ENCODE data around the gene PSMG4. TPM values are rescaled to one million over a fixed set of nuclear protein-coding genes. Genes with fewer than 3 reads are reported as not detected.

Gene PSMG4
- total RNA-seq, 1 experiment from 2014 or later: 40.0 TPM

GRCh38 chr6:3314176-3314575, 55.4 kb downstream of the PSMG4 start:
- Mint-ChIP-seq H3K9me3 (ENCODE audit: unreplicated experiment) (no peaks in the 10 kb centered on the region), H3K4me1 (ENCODE audit: insufficient read depth, unreplicated experiment) (peaks cover 9% of the 10 kb centered on the region), H3K27me3 (ENCODE audit: insufficient read depth, unreplicated experiment) (no peaks in the 10 kb centered on the region), H3K27ac (ENCODE audit: low read depth, unreplicated experiment) (no peak overlapping the region), H3K4me3 (ENCODE audit: unreplicated experiment) (no peak overlapping the region), H3K36me3 (ENCODE audit: insufficient read depth, unreplicated experiment) (peaks cover 5% of the 10 kb centered on the region)
- no peak for DNase-seq (ENCODE audit: unreplicated experiment)
- ChIA-PET CTCF (no interaction called here), POLR2A (interaction anchor here (0.5 kb wide), 1 partner anchor 552 kb away, joined by 3 read pairs; no protein-coding TSS in a partner anchor)
- TF ChIP-seq, protein P1, sequence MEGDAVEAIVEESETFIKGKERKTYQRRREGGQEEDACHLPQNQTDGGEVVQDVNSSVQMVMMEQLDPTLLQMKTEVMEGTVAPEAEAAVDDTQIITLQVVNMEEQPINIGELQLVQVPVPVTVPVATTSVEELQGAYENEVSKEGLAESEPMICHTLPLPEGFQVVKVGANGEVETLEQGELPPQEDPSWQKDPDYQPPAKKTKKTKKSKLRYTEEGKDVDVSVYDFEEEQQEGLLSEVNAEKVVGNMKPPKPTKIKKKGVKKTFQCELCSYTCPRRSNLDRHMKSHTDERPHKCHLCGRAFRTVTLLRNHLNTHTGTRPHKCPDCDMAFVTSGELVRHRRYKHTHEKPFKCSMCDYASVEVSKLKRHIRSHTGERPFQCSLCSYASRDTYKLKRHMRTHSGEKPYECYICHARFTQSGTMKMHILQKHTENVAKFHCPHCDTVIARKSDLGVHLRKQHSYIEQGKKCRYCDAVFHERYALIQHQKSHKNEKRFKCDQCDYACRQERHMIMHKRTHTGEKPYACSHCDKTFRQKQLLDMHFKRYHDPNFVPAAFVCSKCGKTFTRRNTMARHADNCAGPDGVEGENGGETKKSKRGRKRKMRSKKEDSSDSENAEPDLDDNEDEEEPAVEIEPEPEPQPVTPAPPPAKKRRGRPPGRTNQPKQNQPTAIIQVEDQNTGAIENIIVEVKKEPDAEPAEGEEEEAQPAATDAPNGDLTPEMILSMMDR (IDR thresholded peaks at IDR 0.05; ENCODE audit: unreplicated experiment): no peak
- intact Hi-C loops (cut with micrococcal nuclease): no loop called here
- no TSS peak for BruUV-seq (replicated peaks)

- Mint-ChIP-seq H3K4me1 (ENCODE audit: insufficient read depth, unreplicated experiment) (peaks cover 9% of the 10 kb centered on the region), H3K27me3 (ENCODE audit: insufficient read depth, unreplicated experiment) (no peaks in the 10 kb centered on the region), H3K4me3 (ENCODE audit: unreplicated experiment) (no peak overlapping the region), H3K9me3 (ENCODE audit: unreplicated experiment) (no peaks in the 10 kb centered on the region), H3K36me3 (ENCODE audit: insufficient read depth, unreplicated experiment) (peaks cover 5% of the 10 kb centered on the region), H3K27ac (ENCODE audit: low read depth, unreplicated experiment) (no peak overlapping the region)
- POLR2A ChIA-PET: no interaction called here
- TF ChIP-seq, protein P1 (IDR thresholded peaks at IDR 0.05; ENCODE audit: unreplicated experiment): no peak
- DNase-seq (ENCODE audit: unreplicated experiment): no peak
- CTCF ChIA-PET: interaction anchor here (0.6 kb wide), 1 partner anchor 565 kb away, joined by 3 read pairs; no protein-coding TSS in a partner anchor
- BruUV-seq (replicated peaks): no TSS peak
- intact Hi-C loops (cut with micrococcal nuclease): no loop called here
These were observed 56.1 kb downstream of the PSMG4 start for GRCh38 chr6:3314621-3315467.

DNA sequence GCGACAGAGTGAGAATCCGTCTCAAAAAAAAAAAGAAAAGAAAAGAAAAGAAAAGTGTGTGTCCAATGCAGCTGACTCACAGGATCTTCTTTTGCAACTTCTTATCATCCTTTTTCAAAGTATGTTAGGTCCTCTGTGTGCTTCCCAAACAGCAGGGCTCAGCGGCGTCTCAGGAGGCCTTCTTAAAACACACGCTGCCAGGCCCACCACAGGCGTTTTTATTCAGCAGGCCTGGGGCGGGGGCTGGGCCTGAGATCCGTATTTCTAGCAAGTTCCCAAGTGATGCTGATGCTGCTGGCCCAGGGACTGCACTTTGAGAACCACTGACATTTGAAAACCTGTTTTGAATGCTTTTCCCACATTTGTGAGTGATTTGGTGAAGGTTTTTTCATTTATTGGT, 57.1 kb downstream of the PSMG4 start:
- no peak overlapping the region for H3K27ac Mint-ChIP-seq (ENCODE audit: low read depth, unreplicated experiment)
- CTCF ChIA-PET: no interaction called here
- H3K36me3 Mint-ChIP-seq (ENCODE audit: insufficient read depth, unreplicated experiment): peaks cover 3% of the 10 kb centered on the region
- BruUV-seq (replicated peaks): no TSS peak
- H3K27me3 Mint-ChIP-seq (ENCODE audit: insufficient read depth, unreplicated experiment): no peaks in the 10 kb centered on the region
- no peak for DNase-seq (ENCODE audit: unreplicated experiment)
- no peak overlapping the region for H3K4me3 Mint-ChIP-seq (ENCODE audit: unreplicated experiment)
- intact Hi-C loops (cut with micrococcal nuclease): no loop called here
- peaks cover 2% of the 10 kb centered on the region for H3K4me1 Mint-ChIP-seq (ENCODE audit: insufficient read depth, unreplicated experiment)
- no peaks in the 10 kb centered on the region for H3K9me3 Mint-ChIP-seq (ENCODE audit: unreplicated experiment)
- TF ChIP-seq, protein P1 (IDR thresholded peaks at IDR 0.05; ENCODE audit: unreplicated experiment): no peak
- POLR2A ChIA-PET: no interaction called here

DNA sequence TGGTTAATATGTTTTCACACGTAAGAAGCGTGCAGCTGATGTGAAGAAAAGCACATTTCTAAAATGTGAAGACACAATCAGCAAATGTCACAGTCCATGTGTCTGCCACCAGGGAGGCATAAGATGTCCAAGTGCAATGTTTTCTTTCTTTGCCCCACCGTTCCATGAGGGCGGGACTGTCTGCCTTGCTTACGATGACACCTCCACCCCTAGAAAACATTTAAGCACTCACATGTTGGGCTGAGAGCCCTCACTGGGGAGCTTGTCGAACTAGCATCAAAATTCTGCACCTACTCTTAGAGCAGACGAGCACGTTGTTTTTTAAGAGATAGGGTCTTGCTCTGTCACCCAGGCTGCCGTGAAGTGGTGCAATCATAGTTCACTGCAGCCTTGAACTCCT, 57.6 kb downstream of the PSMG4 start:
- intact Hi-C loops (cut with micrococcal nuclease): no loop called here
- Mint-ChIP-seq H3K4me1 (ENCODE audit: insufficient read depth, unreplicated experiment) (no peaks in the 10 kb centered on the region), H3K9me3 (ENCODE audit: unreplicated experiment) (no peaks in the 10 kb centered on the region), H3K27ac (ENCODE audit: low read depth, unreplicated experiment) (no peak overlapping the region), H3K4me3 (ENCODE audit: unreplicated experiment) (no peak overlapping the region), H3K27me3 (ENCODE audit: insufficient read depth, unreplicated experiment) (no peaks in the 10 kb centered on the region), H3K36me3 (ENCODE audit: insufficient read depth, unreplicated experiment) (no peaks in the 10 kb centered on the region)
- ChIA-PET CTCF (interaction anchor here (1.2 to 1.5 kb wide), 2 partner anchors 35 to 415 kb away, joined by 3 to 8 read pairs; no protein-coding TSS in a partner anchor), POLR2A (interaction anchor here (0.7 kb wide), 1 partner anchor 73 kb away, joined by 3 read pairs; no protein-coding TSS in a partner anchor)
- no peak for DNase-seq (ENCODE audit: unreplicated experiment)
- TF ChIP-seq, protein P1 (IDR thresholded peaks at IDR 0.05; ENCODE audit: unreplicated experiment): no peak
- BruUV-seq (replicated peaks): no TSS peak
